Neuronal stem cell (in vitro differentiated cells): ENCODE results near the gene NBAS.

Experiments
- DNase-seq: peaks from one replicate; pipeline ENCODE4 v3.0.0-alpha.2; 2013; ENCODE audit warnings: low spot score
- H2AFZ ChIP-seq: one replicate; pipeline ENCODE4 v1.6.1; 2013; ENCODE audit warnings: mild to moderate bottlenecking, low read length, inconsistent platforms
- H2AK5ac ChIP-seq: 2 replicates; pipeline ENCODE4 v1.6.1; 2013; ENCODE audit warnings: low read depth, mild to moderate bottlenecking, inconsistent platforms, low read length, moderate library complexity, mixed read lengths
- H2BK120ac ChIP-seq: 2 replicates; pipeline ENCODE4 v1.6.1; 2013; ENCODE audit warnings: low read depth, mild to moderate bottlenecking, inconsistent platforms, low read length, moderate library complexity, mixed read lengths
- H2BK12ac ChIP-seq: one replicate; pipeline ENCODE4 v1.6.1; 2013; ENCODE audit warnings: low read length, inconsistent platforms
- H2BK15ac ChIP-seq: 2 replicates; pipeline ENCODE4 v1.6.1; 2013; ENCODE audit warnings: mild to moderate bottlenecking, low read length, inconsistent platforms, mixed read lengths
- H2BK5ac ChIP-seq: one replicate; pipeline ENCODE4 v1.6.1; 2013; ENCODE audit warnings: inconsistent platforms, mild to moderate bottlenecking, low read length, moderate library complexity
- H3K14ac ChIP-seq: one replicate; pipeline ENCODE4 v1.6.1; 2013; ENCODE audit warnings: low read length, inconsistent platforms
- H3K18ac ChIP-seq: 2 replicates; pipeline ENCODE4 v1.6.1; 2013; ENCODE audit warnings: low read length, inconsistent platforms
- H3K23ac ChIP-seq: 2 replicates; pipeline ENCODE4 v1.6.1; 2013; ENCODE audit warnings: low read depth, mild to moderate bottlenecking, mixed read lengths, low read length, inconsistent platforms; ENCODE audit not compliant: poor library complexity
- H3K27ac ChIP-seq: replicated peaks from 3 replicates; pipeline ENCODE4 v1.5.1; 2013; ENCODE audit warnings: low read length, inconsistent platforms
- H3K27me3 ChIP-seq, 3 experiments: 2 replicates each; pipeline ENCODE4 v1.6.1; 2013; ENCODE audit warnings: low read length in 3 of 3, mild to moderate bottlenecking in 2 of 3, inconsistent platforms in 1 of 3, low read depth in 1 of 3, mixed read lengths in 1 of 3, moderate library complexity in 1 of 3; ENCODE audit not compliant: control insufficient read depth in 3 of 3, insufficient read depth in 3 of 3
- H3K36me3 ChIP-seq, 2 donors: replicated peaks in 1 of 2; 2 replicates each; pipeline ENCODE4 v1.6.1; 2013; ENCODE audit warnings: low read length in 2 of 2; ENCODE audit not compliant: control insufficient read depth in 2 of 2, insufficient read depth in 2 of 2
- H3K4ac ChIP-seq: 2 replicates; pipeline ENCODE4 v1.6.1; 2013; ENCODE audit warnings: inconsistent platforms, mild to moderate bottlenecking, low read length, moderate library complexity
- H3K4me1 ChIP-seq, 2 donors: 1 replicate in 1 of 2; 2 replicates in 1 of 2; pipeline ENCODE4 v1.6.1; 2013; ENCODE audit warnings: low read length in 2 of 2, low read depth in 1 of 2; ENCODE audit not compliant: control insufficient read depth in 2 of 2, insufficient read depth in 1 of 2
- H3K4me2 ChIP-seq: one replicate; pipeline ENCODE4 v1.6.1; 2013; ENCODE audit warnings: mild to moderate bottlenecking, low read length, inconsistent platforms; ENCODE audit not compliant: insufficient read depth, poor library complexity, severe bottlenecking
- H3K4me3 ChIP-seq, 2 donors: 2 replicates each; pipeline ENCODE4 v1.5.1; 2013; ENCODE audit warnings: low read length in 2 of 2, mild to moderate bottlenecking in 2 of 2, inconsistent platforms in 1 of 2, moderate library complexity in 1 of 2
- H3K79me1 ChIP-seq: one replicate; pipeline ENCODE4 v1.6.1; 2013; ENCODE audit warnings: low read depth, mild to moderate bottlenecking, inconsistent platforms, low read length, moderate library complexity
- H3K9ac ChIP-seq: one replicate; pipeline ENCODE4 v1.6.1; 2013; ENCODE audit warnings: mild to moderate bottlenecking, low read depth, low read length, inconsistent platforms; ENCODE audit not compliant: poor library complexity
- H3K9me3 ChIP-seq, 2 donors: replicated peaks in 1 of 2; 2 replicates each; pipeline versions ENCODE3 to v1.6.1; 2013; ENCODE audit warnings: low read length in 2 of 2, mild to moderate bottlenecking in 2 of 2, inconsistent platforms in 1 of 2, low read depth in 1 of 2, mixed read lengths in 1 of 2, moderate library complexity in 1 of 2; ENCODE audit not compliant: control insufficient read depth in 2 of 2, insufficient read depth in 1 of 2
- H4K8ac ChIP-seq: one replicate; pipeline ENCODE4 v1.6.1; 2013; ENCODE audit warnings: low read depth, mild to moderate bottlenecking, inconsistent platforms, low read length, moderate library complexity
- H4K91ac ChIP-seq: one replicate; pipeline ENCODE4 v1.6.1; 2013; ENCODE audit warnings: low read length, low read depth, mild to moderate bottlenecking, inconsistent platforms; ENCODE audit not compliant: poor library complexity
- WGBS, 2 donors: extraction: QIAGEN DNeasy Blood & Tissue Kit; methylation state at CpG; one replicate each; pipeline ENCODE4 v1.1.7; 2013; ENCODE audit warnings: missing lambda C conversion rate in 2 of 2, mixed read lengths in 1 of 2; ENCODE audit not compliant: insufficient read length in 2 of 2, insufficient replicate concordance in 1 of 2; ENCODE audit errors: extremely low coverage in 2 of 2; 5-methylcytosine and 5-hydroxymethylcytosine counted together

The NBAS gene

DNA sequence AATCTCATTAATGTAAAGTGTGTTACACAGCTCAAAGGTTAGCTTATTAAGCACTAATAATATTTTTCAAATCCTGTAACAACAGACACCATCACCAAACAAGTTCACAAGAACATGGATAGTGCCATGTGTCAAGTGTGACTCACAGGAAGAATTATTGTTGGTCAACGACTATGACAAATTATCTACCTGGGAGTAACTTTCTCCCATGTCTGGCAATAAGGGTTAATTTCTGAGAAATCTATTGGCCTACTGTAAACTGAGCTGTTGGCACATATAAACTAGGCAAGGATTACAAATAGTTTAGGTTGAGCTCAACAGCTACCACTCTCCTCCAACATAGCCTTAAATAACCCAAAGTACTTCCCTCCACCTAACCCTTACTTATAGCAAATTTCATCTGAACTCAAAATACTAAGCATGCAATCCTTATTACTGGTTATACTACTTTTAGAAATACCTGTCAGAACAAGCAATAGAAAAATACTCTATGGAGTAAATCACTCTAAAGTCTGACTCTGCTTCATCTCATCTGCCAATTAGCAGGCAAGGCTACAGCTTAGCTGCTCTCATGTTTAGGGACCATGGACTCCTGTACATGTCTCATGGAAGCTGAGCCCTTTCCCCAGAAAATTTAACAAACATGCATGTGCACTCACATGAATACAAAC lies 223.0 kb downstream of the NBAS start:
- H2AFZ ChIP-seq: no peak overlapping the region
- H3K18ac ChIP-seq: no peak overlapping the region
- H3K4me3 ChIP-seq: no peak overlapping the region
- no peaks in the 10 kb centered on the region for H3K79me1 ChIP-seq
- H3K4me1 ChIP-seq: peaks cover 0 to 2% of the 10 kb centered on the region in 2 donors
- no peak overlapping the region for H3K4me2 ChIP-seq
- H2BK15ac ChIP-seq: no peak overlapping the region
- no peak overlapping the region for H3K27ac ChIP-seq
- DNase-seq: no peak
- no peak overlapping the region for H3K4ac ChIP-seq
- no peaks in the 10 kb centered on the region for H3K27me3 ChIP-seq
- H3K14ac ChIP-seq: no peak overlapping the region
- no peaks in the 10 kb centered on the region for H3K9me3 ChIP-seq
- H4K8ac ChIP-seq: no peak overlapping the region
- no peak overlapping the region for H2BK12ac ChIP-seq
- no peak overlapping the region for H2AK5ac ChIP-seq
- no peak overlapping the region for H3K9ac ChIP-seq
- WGBS, 2 donors: no CpG with 5 or more reads among the region's 1 CpG
- H2BK5ac ChIP-seq: no peak overlapping the region
- H2BK120ac ChIP-seq: no peak overlapping the region
- H3K23ac ChIP-seq: no peak overlapping the region
- no peak overlapping the region for H4K91ac ChIP-seq
- no peaks in the 10 kb centered on the region for H3K36me3 ChIP-seq

DNA sequence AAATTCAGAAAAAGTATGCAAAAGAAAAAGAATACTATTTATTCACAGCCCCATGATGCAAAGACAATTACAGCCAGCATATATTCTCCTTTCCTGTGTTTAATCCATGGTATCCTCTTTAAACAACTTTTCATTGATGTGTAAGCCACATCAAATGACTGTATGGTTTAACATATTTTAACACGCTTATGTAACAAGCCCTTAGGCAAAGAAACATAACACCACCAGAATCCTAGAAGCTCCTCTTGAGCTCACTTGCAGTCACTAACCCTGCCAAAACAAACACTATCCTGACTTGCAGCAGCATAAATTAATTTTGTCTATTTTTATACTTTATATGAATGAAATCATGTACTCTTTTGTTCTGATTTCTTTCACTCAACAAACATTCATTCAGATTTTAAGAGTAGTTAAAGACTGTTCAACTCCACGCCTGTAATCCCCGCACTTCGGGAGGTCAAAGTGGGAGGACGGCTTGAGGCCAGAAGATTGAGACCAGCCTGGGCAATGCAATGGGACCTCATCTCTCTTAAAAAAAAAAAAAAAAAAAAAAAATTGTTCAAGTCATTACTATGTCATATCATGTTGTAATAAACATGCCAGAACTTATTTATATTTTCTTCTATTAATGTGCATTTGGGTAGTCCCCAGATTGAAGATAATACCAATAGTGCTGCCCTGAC lies 226.3 kb downstream of the NBAS start:
- no peaks in the 10 kb centered on the region for H3K27me3 ChIP-seq

DNA sequence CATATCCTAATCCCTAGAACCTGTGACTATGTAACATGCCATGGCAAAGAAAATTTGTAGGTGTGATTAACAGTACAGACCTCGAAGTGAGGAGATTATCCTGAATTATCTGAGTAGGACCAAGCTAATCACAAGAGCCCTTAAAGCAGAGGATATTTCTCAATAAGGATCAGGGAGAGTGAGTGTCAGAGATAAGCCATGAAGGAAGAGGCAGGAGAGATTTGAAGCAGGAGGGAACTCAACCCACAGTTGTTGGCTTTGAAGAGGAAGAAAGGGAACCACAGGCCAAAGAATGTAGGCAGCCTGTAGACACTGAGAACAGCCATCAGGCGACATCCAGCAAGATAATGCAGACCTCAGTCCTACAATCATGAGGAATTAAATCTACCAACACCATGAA lies 229.3 kb downstream of the NBAS start:
- H3K4me1 ChIP-seq: peaks cover 3 to 7% of the 10 kb centered on the region in 2 donors
- H3K14ac ChIP-seq: no peak overlapping the region
- H2AK5ac ChIP-seq: no peak overlapping the region
- H3K18ac ChIP-seq: no peak overlapping the region
- H3K4ac ChIP-seq: no peak overlapping the region
- H4K8ac ChIP-seq: no peak overlapping the region
- no peak overlapping the region for H4K91ac ChIP-seq
- no peak overlapping the region for H2BK120ac ChIP-seq
- no peak overlapping the region for H2BK15ac ChIP-seq
- no peak overlapping the region for H2BK5ac ChIP-seq
- no peak overlapping the region for H3K23ac ChIP-seq
- no peak overlapping the region for H3K4me2 ChIP-seq
- WGBS, 2 donors: no CpG with 5 or more reads among the region's 2 CpGs
- H3K36me3 ChIP-seq: peaks cover 0 to 19% of the 10 kb centered on the region in 2 donors
- no peak overlapping the region for H3K9ac ChIP-seq
- H2AFZ ChIP-seq: no peak overlapping the region
- H3K27ac ChIP-seq: no peak overlapping the region
- DNase-seq: no peak
- no peak overlapping the region for H2BK12ac ChIP-seq
- no peaks in the 10 kb centered on the region for H3K79me1 ChIP-seq
- no peak overlapping the region for H3K4me3 ChIP-seq
- H3K9me3 ChIP-seq: no peaks in the 10 kb centered on the region
- no peaks in the 10 kb centered on the region for H3K27me3 ChIP-seq

More for the DNA sequence above, 226.3 kb downstream of the NBAS start:
- WGBS, 2 donors: no CpG with 5 or more reads among the region's 5 CpGs
- no peak overlapping the region for H3K27ac ChIP-seq
- H2BK120ac ChIP-seq: no peak overlapping the region
- H3K4me2 ChIP-seq: no peak overlapping the region
- H2BK5ac ChIP-seq: no peak overlapping the region
- no peaks in the 10 kb centered on the region for H3K9me3 ChIP-seq
- no peak overlapping the region for H4K8ac ChIP-seq
- H3K4me3 ChIP-seq: no peak overlapping the region
- no peak for DNase-seq
- H3K4me1 ChIP-seq: peaks cover 0 to 3% of the 10 kb centered on the region in 2 donors
- no peak overlapping the region for H2AK5ac ChIP-seq
- no peak overlapping the region for H2BK15ac ChIP-seq
- H3K4ac ChIP-seq: no peak overlapping the region
- H3K14ac ChIP-seq: no peak overlapping the region
- no peak overlapping the region for H3K18ac ChIP-seq
- no peak overlapping the region for H4K91ac ChIP-seq
- H3K9ac ChIP-seq: no peak overlapping the region
- no peak overlapping the region for H3K23ac ChIP-seq
- H3K36me3 ChIP-seq: peaks cover 0 to 9% of the 10 kb centered on the region in 2 donors
- no peak overlapping the region for H2BK12ac ChIP-seq
- no peaks in the 10 kb centered on the region for H3K79me1 ChIP-seq
- no peak overlapping the region for H2AFZ ChIP-seq

DNA sequence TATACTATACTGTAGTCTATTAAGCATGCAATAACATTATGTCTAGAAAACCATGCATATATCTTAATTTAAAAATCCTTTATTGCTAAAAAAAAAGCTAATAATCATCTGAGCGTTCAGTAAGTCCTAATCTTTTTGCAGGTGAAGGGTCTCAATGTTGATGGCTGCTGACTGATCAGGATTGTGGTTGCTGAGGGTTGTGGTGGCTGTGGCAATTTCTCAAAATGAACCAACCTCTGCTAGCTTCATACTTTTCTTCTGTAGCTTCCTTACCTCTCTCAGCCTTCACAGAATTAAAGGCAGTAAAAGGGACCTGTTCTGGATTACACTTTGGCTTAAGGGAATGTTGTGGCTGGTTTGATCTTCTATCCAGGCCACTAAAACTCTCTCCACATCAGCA lies 235.8 kb downstream of the NBAS start:
- H2AFZ ChIP-seq: no peak overlapping the region
- WGBS, 2 donors: no CpG with 5 or more reads among the region's 1 CpG
- no peak overlapping the region for H4K91ac ChIP-seq
- H2BK15ac ChIP-seq: no peak overlapping the region
- no peak overlapping the region for H3K18ac ChIP-seq
- H3K4me3 ChIP-seq: no peak overlapping the region
- no peaks in the 10 kb centered on the region for H3K79me1 ChIP-seq
- no peak overlapping the region for H3K14ac ChIP-seq
- H3K36me3 ChIP-seq: peaks cover 0 to 23% of the 10 kb centered on the region in 2 donors
- no peak overlapping the region for H3K23ac ChIP-seq
- H3K4me2 ChIP-seq: no peak overlapping the region
- DNase-seq: no peak
- H2AK5ac ChIP-seq: no peak overlapping the region
- H2BK12ac ChIP-seq: no peak overlapping the region
- H2BK120ac ChIP-seq: no peak overlapping the region
- no peaks in the 10 kb centered on the region for H3K9me3 ChIP-seq
- H3K4ac ChIP-seq: no peak overlapping the region
- no peak overlapping the region for H2BK5ac ChIP-seq
- no peak overlapping the region for H4K8ac ChIP-seq
- H3K27ac ChIP-seq: no peak overlapping the region
- no peak overlapping the region for H3K9ac ChIP-seq
- peaks cover 0 to 7% of the 10 kb centered on the region in 2 donors for H3K4me1 ChIP-seq
- H3K27me3 ChIP-seq: no peaks in the 10 kb centered on the region
